NCI-H1048 (cell line): ENCODE data around the gene STARD8.
"Not testable (repeated sequence)": the region's sequence is repeated elsewhere in the genome, so short reads cannot be mapped to it uniquely, and the experiment has no call there.

ENCODE experiments used
- DNase-seq: peaks from one replicate; lab custom pipeline; 2025; lab: John Stamatoyannopoulos, UW

The STARD8 gene

GRCh38 chrX:68656473-68656872 lies 9.0 kb downstream of the STARD8 start:
- DNase-seq, result not testable (repeated sequence)

GRCh38 chrX:68658530-68658929 lies 11.1 kb downstream of the STARD8 start:
- no peak for DNase-seq

GRCh38 chrX:68659385-68659784 lies 11.9 kb downstream of the STARD8 start:
- no peak for DNase-seq

GRCh38 chrX:68659786-68660185 lies 12.3 kb downstream of the STARD8 start:
- no peak for DNase-seq

- no peak for DNase-seq
Measured at GRCh38 chrX:68660746-68661145, 13.3 kb downstream of the STARD8 start.

- no peak for DNase-seq
Measured at GRCh38 chrX:68665502-68665901, 18.0 kb downstream of the STARD8 start.

GRCh38 chrX:68666580-68666979 lies 19.1 kb downstream of the STARD8 start:
- DNase-seq, result no peak

- no peak for DNase-seq
Measured at GRCh38 chrX:68669094-68669860, 21.8 kb downstream of the STARD8 start.

DNA sequence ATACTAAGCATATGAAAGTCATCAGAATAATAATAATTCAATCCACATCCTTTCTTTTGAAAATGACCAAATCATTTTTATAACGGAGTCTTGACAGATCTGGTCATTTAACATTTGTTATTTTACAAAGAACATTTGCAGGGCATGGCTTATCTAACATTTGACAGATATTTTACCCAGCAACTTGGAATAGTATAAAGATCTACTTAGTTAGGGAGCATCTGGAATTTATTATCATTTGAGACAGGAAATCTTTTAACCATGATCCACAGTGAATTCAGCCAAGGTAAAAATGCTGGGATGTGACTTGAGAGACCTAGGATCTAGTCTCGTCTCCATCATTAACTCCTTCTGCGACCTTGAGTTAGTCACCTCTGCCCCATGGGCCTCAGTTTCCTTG lies 22.4 kb downstream of the STARD8 start:
- no peak for DNase-seq

- no peak for DNase-seq
Measured at GRCh38 chrX:68671221-68671620, 23.8 kb downstream of the STARD8 start.

- DNase-seq, result no peak
Measured at GRCh38 chrX:68672581-68673318, 25.3 kb downstream of the STARD8 start.

DNA sequence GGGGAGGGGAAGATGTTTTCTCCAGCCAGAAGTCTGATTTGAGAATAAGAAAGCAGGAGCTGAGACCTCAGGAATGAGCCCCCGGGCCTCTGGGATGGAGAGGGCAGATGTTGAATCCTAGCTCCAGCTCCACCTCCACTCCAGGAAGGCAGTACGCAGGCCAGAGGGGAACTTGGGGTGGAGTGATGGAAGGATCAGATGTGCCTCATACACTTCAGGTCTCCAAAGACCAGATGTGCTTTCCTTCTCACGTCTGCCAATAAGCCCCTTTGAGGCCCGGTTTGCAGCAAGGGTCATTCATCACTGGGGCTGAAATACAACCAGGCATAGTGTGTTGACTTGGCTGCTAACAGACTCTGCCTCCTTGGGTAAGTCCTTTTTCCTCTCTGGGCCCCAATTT lies 28.1 kb downstream of the STARD8 start:
- no peak for DNase-seq

DNA sequence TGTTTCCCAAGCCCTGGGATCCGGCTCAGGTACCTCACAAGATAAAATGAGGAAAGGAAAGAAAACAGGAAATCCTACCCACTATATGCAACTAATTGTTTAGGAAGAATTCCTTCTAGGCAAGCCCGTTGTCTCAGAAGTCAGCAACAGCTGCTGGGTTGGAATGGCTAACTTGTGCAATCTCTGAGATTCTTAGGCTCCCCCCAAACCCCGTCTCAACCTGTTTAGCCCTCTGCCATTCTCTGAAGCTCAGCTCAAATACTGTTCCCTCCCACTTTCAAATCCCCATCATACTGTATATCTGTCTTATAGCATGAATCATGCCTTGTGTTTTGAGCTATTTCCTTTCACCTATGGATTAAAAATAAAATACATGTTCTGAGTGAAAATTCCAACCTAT lies 28.9 kb downstream of the STARD8 start:
- DNase-seq, result no peak

- no peak for DNase-seq
Measured at GRCh38 chrX:68677998-68678397, 30.5 kb downstream of the STARD8 start.

- DNase-seq, result no peak
Measured at GRCh38 chrX:68681443-68681941, 34.0 kb downstream of the STARD8 start.

- DNase-seq, result no peak
Measured at GRCh38 chrX:68682790-68683189, 35.3 kb downstream of the STARD8 start.

GRCh38 chrX:68683580-68683979 lies 36.1 kb downstream of the STARD8 start:
- DNase-seq, result no peak

DNA sequence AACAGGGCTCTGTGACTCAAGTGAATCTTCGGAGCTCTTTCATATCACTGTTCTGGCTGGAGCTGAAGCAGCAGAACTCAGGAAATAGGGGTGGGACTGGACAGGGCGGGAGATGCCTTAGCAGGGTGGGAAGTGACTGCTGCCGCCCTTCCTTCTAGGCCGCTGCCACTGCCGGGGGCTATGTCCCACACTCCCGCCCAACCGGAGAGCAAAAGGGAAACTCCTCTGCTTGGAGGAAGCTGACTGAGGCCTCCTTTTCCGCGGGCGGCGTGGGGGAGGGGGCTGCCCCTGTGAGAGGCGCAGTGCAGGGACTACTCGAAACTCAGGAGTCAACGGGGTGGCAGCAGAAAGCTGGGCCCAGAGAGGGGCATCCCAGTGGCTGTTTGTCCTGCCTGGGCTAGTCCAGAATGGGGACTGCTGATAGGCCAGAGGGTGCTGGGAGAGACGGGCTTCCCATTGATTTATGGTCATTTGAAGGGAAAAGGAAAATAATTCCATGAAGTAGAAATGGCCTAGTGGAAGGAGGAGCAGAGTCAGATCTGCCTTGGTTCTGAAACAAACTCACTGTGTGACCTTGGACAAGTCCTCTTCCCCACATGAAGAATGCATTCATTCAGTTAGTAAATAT lies 36.9 kb downstream of the STARD8 start:
- no peak for DNase-seq

GRCh38 chrX:68684919-68685304 lies 37.4 kb downstream of the STARD8 start:
- no peak for DNase-seq

DNA sequence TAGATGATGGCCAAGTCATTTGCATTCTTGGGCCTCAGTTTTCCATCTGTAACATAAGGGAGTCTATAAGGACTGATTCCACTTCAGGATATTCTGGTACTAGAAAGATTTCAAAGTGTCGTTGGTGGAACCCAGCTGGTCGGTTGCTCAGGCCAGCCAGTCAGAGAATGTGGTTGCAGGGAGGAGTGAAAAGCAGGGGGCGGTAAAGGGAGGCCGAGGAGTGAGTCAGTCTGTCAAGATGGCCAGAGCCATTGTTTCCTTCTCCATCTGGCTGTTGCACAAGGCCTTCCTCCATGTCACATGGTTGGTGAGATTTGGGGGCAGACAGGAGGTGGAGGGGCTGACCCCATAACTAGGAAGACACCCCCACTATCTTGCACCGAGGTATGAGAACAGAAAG lies 38.2 kb downstream of the STARD8 start:
- no peak for DNase-seq

- DNase-seq, result no peak
Measured at GRCh38 chrX:68686097-68686977, 38.9 kb downstream of the STARD8 start.

- DNase-seq, result not testable (repeated sequence)
Measured at GRCh38 chrX:68688931-68689330, 41.5 kb downstream of the STARD8 start.
